ENCODE data around the gene SLC1A7.

Gene SLC1A7

DNA sequence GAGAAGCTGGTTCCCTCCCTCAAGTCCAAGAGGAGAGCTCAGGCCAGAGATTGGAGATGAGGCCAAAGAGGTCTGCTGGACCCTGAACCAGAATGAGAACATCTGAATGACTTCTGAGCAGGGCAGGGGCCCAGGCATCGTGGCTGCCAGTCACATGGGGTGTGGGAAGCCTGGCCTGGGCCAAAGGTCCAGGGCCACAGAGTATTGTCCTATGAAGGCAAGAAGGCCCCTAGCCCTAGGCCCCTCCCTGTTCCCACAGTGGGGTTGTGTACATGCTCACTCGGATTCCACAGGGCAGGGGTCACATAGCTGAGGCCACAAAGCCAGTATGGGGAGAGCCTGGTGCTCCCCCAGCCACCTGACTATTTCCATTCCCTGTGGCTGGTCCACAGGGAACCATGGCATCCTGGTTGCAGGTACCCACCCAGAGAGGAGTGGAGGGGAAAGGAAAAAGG is 18.5 kb upstream of the SLC1A7 start:
- DNase-seq (ENCODE audit: low read depth in 1 of 2, low spot score in 1 of 2) = no peak

DNA sequence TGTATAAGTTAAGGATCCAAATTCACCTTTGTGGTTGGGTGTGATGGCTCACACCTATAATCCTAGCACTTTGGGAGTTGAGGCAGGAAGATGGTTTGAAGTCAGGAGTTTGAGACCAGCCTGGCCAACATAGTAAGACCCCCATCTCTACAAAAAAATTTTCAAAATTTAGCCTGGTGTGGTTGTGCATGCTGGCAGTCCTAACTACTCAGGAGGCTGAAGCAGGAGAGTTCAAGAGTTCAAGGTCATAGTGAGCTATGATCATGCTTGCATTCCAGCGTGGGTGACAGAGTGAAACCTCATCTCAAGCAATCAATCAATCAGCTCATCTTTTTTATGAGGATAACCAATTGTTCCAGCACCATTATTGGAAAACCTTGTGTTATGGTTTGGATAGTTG is 16.5 kb upstream of the SLC1A7 start:
- no peak for DNase-seq (ENCODE audit: low read depth in 1 of 2, low spot score in 1 of 2)

DNA sequence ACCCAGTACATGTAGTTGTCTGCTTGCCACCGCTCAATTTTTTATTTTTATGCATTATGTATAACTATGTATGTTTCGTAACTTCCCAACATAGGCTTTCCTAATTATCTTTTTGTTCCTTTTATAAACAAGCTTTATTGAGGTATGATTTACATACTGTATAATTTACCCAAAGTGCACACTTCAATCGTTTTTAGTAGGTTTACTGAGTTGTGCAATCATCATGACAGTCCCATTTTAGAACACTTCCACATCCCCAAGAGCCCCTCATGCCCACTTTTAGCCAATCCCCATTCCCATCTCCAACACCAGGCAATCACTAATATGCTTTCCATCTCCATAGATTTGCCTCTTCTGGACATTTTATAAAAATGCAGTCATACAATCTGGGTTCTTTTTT is 14.3 kb upstream of the SLC1A7 start:
- no peak for DNase-seq (ENCODE audit: low read depth in 1 of 2, low spot score in 1 of 2)

DNA sequence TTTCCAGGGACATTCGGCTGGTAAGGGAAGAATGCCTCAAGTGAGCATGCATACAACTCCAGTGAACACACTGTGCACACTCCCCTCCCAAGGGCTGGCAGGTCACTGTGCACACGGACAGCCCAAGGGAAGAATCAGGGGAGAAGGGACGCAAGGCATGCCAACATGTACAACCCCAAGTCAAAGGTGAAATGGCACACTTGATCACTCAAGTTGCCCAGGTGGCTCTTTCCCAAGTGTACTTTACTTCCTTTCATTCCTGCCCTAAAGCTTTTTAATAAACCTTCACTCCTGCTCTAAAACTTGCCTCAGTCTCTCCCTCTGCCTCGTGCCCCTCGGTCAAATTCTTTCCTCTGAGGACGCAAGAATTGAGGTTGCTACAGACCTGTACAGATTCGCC is 13.5 kb upstream of the SLC1A7 start:
- DNase-seq (ENCODE audit: low read depth in 1 of 2, low spot score in 1 of 2) = no peak

DNA sequence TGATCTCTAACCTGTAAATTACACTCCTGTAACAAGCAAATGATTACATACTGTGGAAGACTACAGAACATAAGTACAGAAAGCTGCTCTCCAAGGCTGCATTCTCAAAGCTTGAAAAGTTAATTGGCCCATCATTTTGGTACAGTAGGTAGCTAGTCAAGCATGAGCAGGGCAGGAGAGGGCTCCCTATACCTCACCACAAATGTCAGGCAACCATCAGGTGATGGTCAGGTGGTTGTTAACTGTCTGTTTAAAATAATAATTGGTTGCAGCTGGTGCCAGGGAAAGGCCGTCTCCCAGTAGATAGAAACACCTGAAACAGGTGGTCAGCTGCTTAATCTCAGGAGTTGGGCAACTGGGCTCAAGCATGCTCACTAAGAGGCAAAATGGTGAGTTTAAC is 13.1 kb upstream of the SLC1A7 start:
- DNase-seq (ENCODE audit: low read depth in 1 of 2, low spot score in 1 of 2) = no peak

DNA sequence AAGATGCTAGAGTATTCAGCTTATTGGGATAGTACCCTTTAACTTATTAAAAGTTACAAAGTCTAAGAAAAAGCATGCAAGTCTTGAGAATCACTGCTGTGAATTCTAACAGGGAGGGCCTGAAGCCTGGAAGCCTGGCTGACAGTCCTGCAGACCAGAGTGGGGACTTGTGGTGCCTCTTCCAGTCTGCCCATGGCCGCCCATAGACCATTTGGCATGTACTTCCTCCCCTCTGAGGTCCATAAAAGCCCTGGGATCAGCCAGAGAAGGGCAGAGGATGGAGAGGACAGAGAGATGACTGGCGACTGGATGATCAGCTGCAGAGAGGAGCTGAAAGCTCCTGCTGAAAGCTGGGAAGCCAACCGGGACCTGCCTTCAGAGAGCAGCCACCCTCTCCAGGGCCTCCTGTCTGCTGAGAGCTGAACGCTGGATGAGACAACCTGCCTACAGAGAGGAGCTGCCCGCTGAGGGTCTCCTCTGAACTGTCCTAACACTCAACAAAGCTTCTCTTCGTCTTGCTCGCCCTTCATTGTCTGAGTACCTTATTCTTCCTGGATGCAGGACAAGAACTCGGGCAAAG is 12.5 kb upstream of the SLC1A7 start:
- no peak for DNase-seq (ENCODE audit: low read depth in 1 of 2, low spot score in 1 of 2)

DNA sequence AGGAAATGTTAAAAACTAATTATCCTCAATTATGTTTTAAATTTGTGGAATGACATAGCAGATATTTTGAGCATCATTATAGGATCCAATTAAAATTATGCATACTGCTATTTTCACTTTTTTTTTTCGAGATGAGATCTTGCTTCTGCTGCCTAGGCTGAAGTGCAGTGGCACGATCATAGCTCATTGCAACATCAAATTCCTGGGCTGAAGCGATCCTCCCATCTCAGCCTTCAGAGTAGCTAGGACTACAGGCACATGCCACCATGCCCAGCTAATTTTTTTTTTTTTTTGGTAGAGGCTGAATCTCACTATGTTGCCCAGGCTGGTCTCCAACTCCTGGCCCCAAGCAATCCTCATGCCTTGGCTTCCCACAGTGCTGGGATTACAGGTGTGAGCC is 11.3 kb upstream of the SLC1A7 start:
- no peak for DNase-seq (ENCODE audit: low read depth in 1 of 2, low spot score in 1 of 2)

DNA sequence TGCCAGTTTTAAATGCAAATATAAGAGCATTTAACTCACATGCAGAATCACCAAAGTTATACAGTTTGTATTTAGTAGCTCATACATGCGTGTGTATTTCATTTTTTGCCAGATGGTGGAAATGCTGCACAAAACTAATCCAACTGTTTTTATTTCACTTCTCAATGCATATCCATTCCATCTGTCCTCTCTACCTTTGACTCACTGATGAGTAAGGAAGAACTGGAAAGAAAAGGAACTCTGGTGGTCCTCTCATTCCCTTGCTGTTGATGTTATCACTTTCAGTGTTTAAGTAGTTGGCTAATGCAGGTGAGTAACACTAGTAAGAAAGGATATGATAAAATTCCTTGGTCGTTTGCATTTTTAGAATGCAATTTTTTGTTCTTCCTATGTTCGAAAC is 5.7 kb upstream of the SLC1A7 start:
- DNase-seq (ENCODE audit: low read depth in 1 of 2, low spot score in 1 of 2) = no peak

DNA sequence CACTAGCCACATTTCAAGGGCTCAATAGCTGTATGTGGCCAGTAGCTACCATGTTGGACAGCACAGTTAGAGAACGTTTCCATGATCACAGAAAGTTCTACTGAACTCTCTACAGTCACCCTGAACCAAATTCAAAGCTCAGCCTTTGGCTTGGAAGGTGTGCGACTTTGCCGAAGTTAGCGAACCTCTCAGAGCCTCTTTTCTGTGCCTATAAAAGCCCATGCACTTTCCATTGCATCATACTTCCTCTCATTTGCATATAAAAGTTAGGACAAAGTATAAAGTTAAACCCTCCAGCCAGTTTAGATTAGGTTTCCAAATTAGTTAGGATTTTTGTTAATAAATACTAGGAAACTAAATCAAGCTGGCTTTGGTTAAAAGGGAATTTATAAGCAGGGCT is 4.7 kb upstream of the SLC1A7 start:
- DNase-seq (ENCODE audit: low read depth in 1 of 2, low spot score in 1 of 2) = no peak

DNA sequence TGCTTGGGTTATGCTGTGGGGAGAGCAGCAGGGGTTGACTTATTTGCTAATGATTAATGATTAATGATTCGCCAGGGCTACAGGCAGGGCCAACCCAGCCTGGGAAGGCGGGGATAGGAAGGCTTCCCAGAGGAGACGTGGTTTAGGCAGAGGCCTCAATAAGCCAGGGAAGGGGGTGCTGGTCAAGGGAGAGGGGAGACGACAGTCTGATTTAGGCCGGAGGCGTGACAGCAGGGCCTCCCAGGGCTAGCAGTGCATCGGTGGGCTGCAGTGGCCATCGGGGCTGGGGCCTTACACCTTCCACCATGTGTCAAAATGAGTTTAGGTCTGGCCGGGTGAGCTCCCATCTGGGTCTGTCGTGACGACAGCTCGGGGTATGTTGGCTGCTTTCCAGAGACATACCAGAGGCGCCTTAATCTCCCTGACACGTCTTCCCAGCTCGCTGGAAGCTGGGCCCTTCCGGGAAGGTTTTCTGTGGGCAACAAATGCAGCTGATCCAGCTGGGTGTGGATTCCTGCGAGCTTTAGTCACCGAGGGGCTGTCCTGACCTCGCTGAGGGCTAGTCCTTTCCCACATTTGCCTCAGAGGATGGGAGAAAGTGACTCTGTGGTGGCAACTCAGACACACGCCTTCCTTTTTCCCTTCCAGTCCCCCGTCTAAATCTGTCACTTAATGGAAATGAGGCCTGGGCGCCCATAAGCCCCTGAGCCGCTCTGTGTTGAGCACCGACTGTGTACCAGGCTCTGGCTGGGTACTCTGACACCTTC is 3.7 kb upstream of the SLC1A7 start:
- DNase-seq (ENCODE audit: low read depth in 1 of 2, low spot score in 1 of 2) = no peak

DNA sequence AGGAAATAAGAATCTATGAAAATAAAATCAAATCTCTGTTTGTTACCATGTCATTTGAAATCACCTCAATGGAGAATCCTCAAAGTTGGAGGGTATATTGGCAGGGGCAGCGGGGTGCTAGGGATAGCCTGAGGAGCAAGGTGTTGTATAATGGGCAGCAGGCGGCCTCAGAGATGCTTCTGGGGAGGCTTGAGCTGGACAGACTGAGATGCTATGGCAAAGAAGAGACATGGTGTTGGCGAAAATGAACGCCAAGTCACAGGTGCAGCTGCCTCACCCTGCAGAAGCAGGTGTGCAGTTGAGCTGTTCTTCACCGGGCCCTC is 3.1 kb upstream of the SLC1A7 start:
- DNase-seq (ENCODE audit: low read depth in 1 of 2, low spot score in 1 of 2) = no peak

DNA sequence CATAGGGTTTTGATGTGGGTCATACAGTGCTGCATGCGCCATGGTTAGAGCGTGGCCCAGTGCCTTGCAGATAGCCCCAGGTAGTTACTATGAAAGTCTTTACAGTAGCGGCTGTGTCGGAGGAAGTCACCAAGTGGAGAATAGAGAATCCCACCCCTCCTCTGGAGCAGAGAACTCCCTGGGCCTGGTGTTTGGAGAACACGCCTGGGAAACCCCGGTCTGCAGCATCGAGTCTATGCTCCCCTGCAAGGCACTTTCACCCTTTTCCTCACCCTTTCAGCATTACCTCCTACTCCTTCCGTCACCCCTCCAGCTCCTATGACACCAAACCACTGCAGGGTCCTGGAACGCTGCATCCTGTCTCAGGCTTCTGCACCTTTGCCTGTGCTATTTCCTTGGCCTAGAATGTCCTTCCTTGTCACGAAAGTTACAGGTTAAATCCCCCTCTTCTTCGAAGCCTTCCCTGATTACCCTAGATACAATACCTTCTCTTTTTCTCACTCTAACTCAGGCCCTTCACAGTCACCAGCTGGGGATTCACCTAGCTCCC is 2.7 kb upstream of the SLC1A7 start:
- no peak for DNase-seq (ENCODE audit: low read depth in 1 of 2, low spot score in 1 of 2)

DNA sequence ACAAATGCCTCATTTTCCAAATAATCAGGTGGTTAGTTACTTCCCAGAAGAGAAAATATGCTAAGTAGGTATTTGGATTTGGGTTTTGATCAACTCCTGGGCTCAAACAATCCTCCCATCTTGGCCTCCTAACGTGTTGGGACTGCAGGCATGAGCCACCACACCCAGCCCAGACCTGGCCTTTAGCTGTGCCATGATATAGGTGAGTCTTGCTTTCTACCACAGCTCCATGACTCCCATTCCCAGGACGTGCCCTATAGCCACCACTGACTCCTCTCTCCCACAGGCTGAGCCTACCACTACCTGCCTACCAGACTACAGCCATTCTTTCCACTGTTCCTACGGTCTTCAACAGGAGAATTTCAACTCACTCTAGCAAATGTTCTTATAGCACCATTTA is 1.8 kb upstream of the SLC1A7 start:
- no peak for DNase-seq (ENCODE audit: low read depth in 1 of 2, low spot score in 1 of 2)

DNA sequence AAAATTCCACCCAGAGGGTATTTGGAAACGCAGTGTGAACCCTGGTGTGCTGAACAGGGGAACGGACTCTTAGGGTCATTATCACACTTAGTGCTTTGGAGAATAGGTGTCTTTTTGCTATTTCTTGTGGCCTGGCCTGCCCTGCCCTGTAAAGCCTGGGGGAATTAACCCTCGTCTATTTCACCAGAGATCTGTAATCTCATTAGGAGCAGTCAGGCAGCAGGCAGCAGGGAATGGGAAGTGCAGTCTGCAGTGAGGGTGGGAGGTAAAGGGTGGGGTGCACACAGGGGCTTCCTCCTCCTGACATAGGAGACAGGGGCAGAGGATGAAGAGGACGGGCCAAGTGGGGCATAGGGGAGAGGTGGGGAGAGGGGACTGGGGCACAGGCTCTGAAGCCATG is 1.1 kb upstream of the SLC1A7 start:
- no peak for DNase-seq (ENCODE audit: low read depth in 1 of 2, low spot score in 1 of 2)

DNA sequence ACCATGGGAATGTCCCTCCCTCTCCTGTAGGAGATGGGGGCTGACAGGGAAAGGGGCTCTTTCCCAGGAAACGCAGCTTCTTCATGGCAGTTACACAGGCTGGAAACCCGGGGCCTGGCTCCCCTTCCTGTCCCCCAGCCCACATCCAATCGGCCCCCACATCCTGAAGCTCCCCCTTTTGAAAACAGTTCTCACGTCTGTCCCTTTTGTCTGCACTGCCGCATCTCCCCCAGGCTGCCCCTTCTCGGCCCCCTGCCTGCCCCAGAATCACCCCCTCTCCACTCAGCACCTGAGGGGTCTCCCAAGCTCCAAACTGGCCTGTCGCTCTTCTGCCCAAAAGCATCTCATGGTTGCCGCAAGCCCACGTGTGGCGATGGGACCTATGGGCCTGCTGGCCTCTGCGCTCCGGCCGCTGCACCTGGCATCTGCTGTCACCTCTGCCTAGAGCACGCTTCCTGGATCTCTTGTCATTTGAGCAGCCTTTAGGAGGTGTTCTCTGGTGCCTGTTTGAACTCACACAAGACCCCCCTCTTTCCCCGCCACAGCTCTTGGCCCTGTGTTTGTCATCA is 867 bp downstream of the SLC1A7 start:
- no peak for DNase-seq (ENCODE audit: low read depth in 1 of 2, low spot score in 1 of 2)

DNA sequence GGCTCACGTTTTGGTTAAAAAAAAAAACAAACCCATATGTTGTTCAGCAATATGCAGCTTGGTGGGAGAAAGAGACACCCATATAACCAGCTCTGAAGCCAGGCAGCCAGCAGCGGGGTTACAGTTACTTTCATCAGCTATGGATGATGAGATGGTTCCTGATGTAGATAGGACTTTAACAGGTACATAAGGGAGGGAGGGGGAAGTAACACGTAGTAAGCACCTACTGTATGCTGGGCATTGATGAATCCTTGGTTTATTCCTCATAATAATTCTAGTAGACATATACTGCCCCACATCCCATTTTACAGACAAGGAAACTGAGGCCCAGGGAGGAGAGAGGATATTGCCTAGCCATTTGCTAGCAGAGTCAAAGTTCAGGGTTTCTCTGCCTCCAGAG is 2.0 kb downstream of the SLC1A7 start:
- DNase-seq (ENCODE audit: low read depth in 1 of 2, low spot score in 1 of 2) = no peak

DNA sequence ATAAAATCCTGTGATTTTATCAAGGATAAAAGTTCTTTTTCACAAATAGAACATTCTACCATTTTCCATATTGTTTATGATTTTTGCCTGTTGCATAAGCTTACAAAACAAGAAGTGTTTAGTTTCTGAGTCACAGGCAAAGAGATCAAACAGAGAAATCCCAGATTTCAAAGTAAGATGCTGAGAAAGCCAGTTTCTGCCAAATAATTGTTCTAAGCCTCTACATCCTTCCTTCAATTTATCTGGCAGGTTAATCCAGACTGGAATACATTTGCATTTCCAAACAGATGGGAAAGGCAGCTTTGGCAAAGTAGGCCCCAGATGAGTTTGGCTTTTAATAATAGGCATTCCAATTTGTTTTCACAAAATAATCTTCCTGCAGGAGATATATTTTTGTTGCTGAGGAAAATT is 2.5 kb downstream of the SLC1A7 start:
- no peak for DNase-seq (ENCODE audit: low read depth in 1 of 2, low spot score in 1 of 2)

DNA sequence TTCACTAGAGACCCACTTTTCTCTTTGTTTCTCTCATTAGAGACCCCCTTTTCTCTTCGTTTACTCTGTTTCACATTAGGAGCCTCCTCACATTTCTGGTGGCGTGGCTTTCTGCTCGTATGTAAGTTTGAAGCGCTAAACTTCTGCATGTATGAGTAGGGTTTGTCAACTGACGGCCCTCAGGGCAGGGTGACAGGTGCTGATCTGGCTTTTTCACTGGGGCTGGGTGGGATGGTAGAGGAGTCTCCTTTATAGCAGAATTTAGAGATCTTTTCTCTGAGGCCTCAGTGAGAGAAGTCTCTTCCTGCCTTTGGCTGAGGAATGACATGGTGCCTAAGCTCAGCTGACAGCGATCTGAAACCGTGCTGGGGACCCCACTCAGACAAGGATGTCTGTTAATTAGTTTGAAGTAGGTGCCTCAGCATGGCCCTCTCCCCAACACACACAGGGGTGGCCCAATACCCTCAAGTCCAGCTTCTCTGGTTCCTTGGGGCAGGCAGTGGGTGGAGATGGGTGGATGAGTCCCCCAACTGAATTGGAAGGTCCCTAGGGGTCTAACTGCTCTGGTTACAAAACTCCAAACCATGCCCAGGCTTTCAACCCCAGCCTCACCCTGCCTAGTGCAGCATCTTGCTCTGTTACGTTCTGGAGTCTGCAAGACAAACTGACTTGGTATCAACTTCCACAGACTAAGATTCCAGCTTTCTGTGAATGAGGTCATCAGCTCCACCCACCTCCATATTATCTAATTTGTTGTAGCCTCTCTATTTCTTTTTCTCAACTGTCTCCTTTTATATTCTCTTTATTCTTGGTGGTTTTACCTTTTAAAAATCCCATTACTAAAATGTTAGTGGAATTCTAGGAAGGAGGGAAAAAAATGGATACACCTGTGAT is 3.2 kb downstream of the SLC1A7 start:
- no peak for DNase-seq (ENCODE audit: low read depth in 1 of 2, low spot score in 1 of 2)

DNA sequence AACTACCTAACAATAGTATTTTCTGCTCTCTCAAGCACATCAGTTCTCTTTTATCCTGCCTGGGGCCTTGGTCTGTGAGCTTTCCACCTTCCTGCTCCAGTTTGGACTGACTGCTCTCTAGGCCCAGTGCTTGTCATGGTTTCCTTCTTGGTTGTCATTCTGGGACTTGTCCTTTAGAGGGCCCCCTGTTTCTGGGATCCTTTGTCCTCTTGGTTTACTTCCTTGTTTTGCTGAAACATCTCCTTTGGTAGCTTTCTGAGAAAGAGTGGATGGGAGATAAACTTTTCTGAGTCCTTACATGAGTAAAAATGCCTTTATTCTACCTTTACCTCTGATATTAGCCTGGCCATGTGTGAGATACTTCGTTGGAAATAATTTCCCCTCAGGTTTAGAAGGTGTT is 4.7 kb downstream of the SLC1A7 start:
- no peak for DNase-seq (ENCODE audit: low read depth in 1 of 2, low spot score in 1 of 2)

DNA sequence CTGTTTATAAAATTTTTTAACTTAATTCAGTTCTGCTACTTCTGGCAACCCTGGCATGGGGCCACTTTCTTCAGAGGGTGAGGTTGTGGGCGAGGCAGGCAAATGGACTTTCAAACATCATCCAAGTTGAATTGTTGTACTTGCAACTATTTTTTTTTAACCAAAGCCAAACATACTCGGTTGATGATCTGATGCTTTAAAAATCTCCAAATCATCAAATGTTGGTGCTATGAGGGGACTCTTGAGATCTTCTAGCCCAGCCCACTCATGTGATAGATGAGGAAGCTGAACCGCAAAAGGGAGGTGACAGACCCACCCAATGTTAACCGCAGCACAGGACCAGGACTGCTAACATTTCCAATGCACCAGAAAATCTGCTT is 6.7 kb downstream of the SLC1A7 start:
- no peak for DNase-seq (ENCODE audit: low read depth in 1 of 2, low spot score in 1 of 2)

DNA sequence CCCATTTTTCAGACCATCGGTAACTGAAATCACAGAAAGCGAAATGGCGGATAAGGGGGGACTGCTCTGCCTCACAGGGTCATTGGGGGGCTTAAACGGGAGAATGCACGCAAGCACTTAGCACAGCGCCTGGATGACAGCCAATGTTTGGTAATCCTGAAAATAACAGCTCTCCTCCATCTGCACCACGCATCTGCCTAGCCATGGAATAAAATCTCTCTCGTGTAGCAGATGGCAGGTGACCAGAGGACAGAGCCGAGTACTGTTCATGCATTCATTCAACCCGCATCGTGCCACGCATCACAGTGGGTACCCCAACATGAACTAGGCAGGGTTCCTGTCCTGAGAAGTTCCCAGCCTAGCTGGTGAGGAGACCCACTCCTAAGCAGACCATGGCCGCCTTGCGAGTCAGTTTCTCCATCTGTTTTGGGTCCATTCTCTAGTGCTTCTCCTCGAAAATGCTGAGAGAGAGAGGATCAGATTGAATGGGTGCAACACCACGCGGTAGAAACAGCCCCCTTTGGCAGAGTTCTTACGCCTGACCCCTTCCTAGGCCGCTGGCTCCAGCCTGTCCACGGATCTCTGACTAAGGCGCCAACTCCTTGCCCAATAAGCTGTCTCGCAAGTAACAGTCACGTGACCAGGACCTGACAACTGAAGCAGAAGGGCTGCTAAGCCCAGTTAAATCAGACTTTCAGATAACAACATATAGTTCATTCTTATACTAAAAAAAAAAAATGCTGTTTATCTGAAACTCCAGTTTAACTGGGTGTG is 7.3 kb downstream of the SLC1A7 start:
- DNase-seq (ENCODE audit: low read depth in 1 of 2, low spot score in 1 of 2) = no peak
